Keratinocyte (primary cell): Measurements from ENCODE around the gene GP1BB. TPM values are rescaled to one million over a fixed set of nuclear protein-coding genes. Genes with fewer than 3 reads are reported as not detected.

Source experiments
- DNase-seq: peaks from one replicate; pipeline ENCODE4 v3.0.0-alpha.2; 2011; ENCODE audit warnings: low read depth, missing footprints, low spot score
- FAIRE-seq: peaks from 2 replicates; lab custom pipeline; 2011; peaks lifted over from hg19 to GRCh38; lab: Jason Lieb, UNC
- H2AFZ ChIP-seq: 2 replicates; pipeline ENCODE4 v1.6.0; 2012; ENCODE audit warnings: low read length, control low read depth, inconsistent platforms; ENCODE audit not compliant: control insufficient read depth
- H3K27ac ChIP-seq: 2 replicates; pipeline ENCODE4 v1.5.1; 2011; ENCODE audit warnings: low read length; ENCODE audit not compliant: control insufficient read depth, insufficient read depth
- H3K27me3 ChIP-seq: 3 replicates; pipeline ENCODE4 v1.6.0; 2011; ENCODE audit warnings: low read length; ENCODE audit not compliant: control insufficient read depth, insufficient read depth; ENCODE audit errors: extremely low read depth
- H3K36me3 ChIP-seq, 2 experiments: 2 replicates in 1 of 2; 3 replicates in 1 of 2; pipeline ENCODE4 v1.5.1; 2011; ENCODE audit warnings: low read length in 2 of 2, mild to moderate bottlenecking in 1 of 2; ENCODE audit not compliant: control insufficient read depth in 2 of 2, insufficient read depth in 2 of 2; ENCODE audit errors: extremely low read depth in 1 of 2
- H3K4me1 ChIP-seq: 3 replicates; pipeline ENCODE4 v1.5.1; 2011; ENCODE audit warnings: low read length; ENCODE audit not compliant: control insufficient read depth, insufficient read depth; ENCODE audit errors: extremely low read depth
- H3K4me2 ChIP-seq: 3 replicates; pipeline ENCODE4 v1.6.0; 2011; ENCODE audit warnings: low read depth, low read length; ENCODE audit not compliant: control insufficient read depth, insufficient read depth; ENCODE audit errors: extremely low read depth
- H3K4me3 ChIP-seq, 3 experiments: fragments of 200-600 bp in 1 of 3; sonication (generic) in 1 of 3; 2 replicates in 2 of 3; 3 replicates in 1 of 3; pipeline ENCODE4 v1.5.1; 2011 to 2016; ENCODE audit warnings: low read length in 3 of 3, mild to moderate bottlenecking in 3 of 3, control low read depth in 2 of 3, inconsistent platforms in 1 of 3, low read depth in 1 of 3, mixed read lengths in 1 of 3, mixed run types in 1 of 3, moderate library complexity in 1 of 3; ENCODE audit not compliant: control insufficient read depth in 2 of 3, insufficient read depth in 2 of 3; ENCODE audit errors: extremely low read depth in 1 of 3
- H3K79me2 ChIP-seq: 2 replicates; pipeline ENCODE4 v1.6.0; 2012; ENCODE audit warnings: low read length; ENCODE audit not compliant: control insufficient read depth, insufficient read depth
- H3K9ac ChIP-seq: 3 replicates; pipeline ENCODE4 v1.6.0; 2011; ENCODE audit warnings: low read length; ENCODE audit not compliant: control insufficient read depth, insufficient read depth; ENCODE audit errors: extremely low read depth
- H3K9me1 ChIP-seq: 3 replicates; pipeline ENCODE4 v1.6.0; 2011; ENCODE audit warnings: low read length; ENCODE audit not compliant: control insufficient read depth, insufficient read depth; ENCODE audit errors: extremely low read depth
- H3K9me3 ChIP-seq: 2 replicates; pipeline ENCODE4 v1.5.1; 2012; ENCODE audit warnings: low read depth, low read length; ENCODE audit not compliant: control insufficient read depth
- H4K20me1 ChIP-seq: 3 replicates; pipeline ENCODE4 v1.6.0; 2011; ENCODE audit warnings: low read length; ENCODE audit not compliant: control insufficient read depth, insufficient read depth; ENCODE audit errors: extremely low read depth
- CTCF ChIP-seq, 3 experiments: IDR thresholded peaks in 1 of 3; conservative IDR thresholded peaks in 1 of 3; optimal IDR thresholded peaks in 1 of 3; 2 replicates in 2 of 3; 3 replicates in 1 of 3; pipeline versions ENCODE3 to v1.5.1; 2011; ENCODE audit warnings: low read length in 3 of 3, mild to moderate bottlenecking in 3 of 3, moderate library complexity in 2 of 3, control low read depth in 1 of 3, inconsistent platforms in 1 of 3; ENCODE audit not compliant: insufficient read depth in 2 of 3; ENCODE audit errors: extremely low read depth in 1 of 3
- EZH2 ChIP-seq: IDR thresholded peaks from one replicate; pipeline ENCODE4 v1.6.1; 2012; ENCODE audit warnings: inconsistent platforms, mild to moderate bottlenecking, low read length, moderate library complexity
- dilution Hi-C: fragments of 300-500 bp; cut with MboI; formaldehyde crosslinking; loops from one replicate; pipeline ENCODE4 v1.7.0; 2020; ENCODE audit warnings: low sequenced_read_pairs; ENCODE audit not compliant: extremely low pct_ligation_motif_present
- polyA plus RNA-seq, 5 experiments: library from polyadenylated mRNA; depleted of rRNA in 3 of 5; stranded (reverse) in 3 of 5; stranded (forward) in 1 of 5; unstranded in 1 of 5; fragments of >200 nt; gene quantifications; 1 replicate in 1 of 5; 2 replicates in 3 of 5; 3 replicates in 1 of 5; pipeline versions ENCODE4 v1.2.1 to v1.2.3, GENCODE V29; 2011 to 2012; ENCODE audit warnings: missing spikeins in 2 of 5, low read depth in 1 of 5, low replicate concordance in 1 of 5

The GP1BB gene
- polyA plus RNA-seq, 1 donor (not counting 4 experiments of a cell fraction or from before 2014, with no cell fraction given): 0.05 TPM

- peaks cover 28% of the 10 kb centered on the region for H3K27me3 ChIP-seq
- dilution Hi-C loops: no loop called here
- H3K79me2 ChIP-seq: no peaks in the 10 kb centered on the region
- no peaks in the 10 kb centered on the region for H4K20me1 ChIP-seq
- H3K4me2 ChIP-seq: no peak overlapping the region
- H3K4me3 ChIP-seq: no peak overlapping the region
- H3K9ac ChIP-seq: no peak overlapping the region
- no peaks in the 10 kb centered on the region for H3K9me1 ChIP-seq
- no peaks in the 10 kb centered on the region for H3K36me3 ChIP-seq
- no peaks in the 10 kb centered on the region for H3K9me3 ChIP-seq
- FAIRE-seq (no peak), DNase-seq (no peak)
- TF ChIP-seq EZH2 (peak; percentile 9), CTCF (optimal IDR thresholded peaks at IDR 0.05 in 1 of 3, IDR thresholded peaks at IDR 0.05 in 1 of 3, conservative IDR thresholded peaks at IDR 0.05 in 1 of 3; ENCODE audit: extremely low read depth in 1 of 3, insufficient read depth in 2 of 3, low read length in 3 of 3) (no peak)
- H3K27ac ChIP-seq: no peak overlapping the region
- no peak overlapping the region for H2AFZ ChIP-seq
- peaks cover 11% of the 10 kb centered on the region for H3K4me1 ChIP-seq
These were observed 38.6 kb downstream of the GP1BB start for GRCh38 chr22:19761725-19762567.

GRCh38 chr22:19762568-19763457, 39.5 kb downstream of the GP1BB start:
- no peak for FAIRE-seq
- no peaks in the 10 kb centered on the region for H3K9me1 ChIP-seq
- no peak for TF ChIP-seq CTCF (optimal IDR thresholded peaks at IDR 0.05 in 1 of 3, IDR thresholded peaks at IDR 0.05 in 1 of 3, conservative IDR thresholded peaks at IDR 0.05 in 1 of 3; ENCODE audit: extremely low read depth in 1 of 3, insufficient read depth in 2 of 3, low read length in 3 of 3)
- no peak for TF ChIP-seq EZH2
- H3K4me1 ChIP-seq: peaks cover 11% of the 10 kb centered on the region
- no peak overlapping the region for H3K4me3 ChIP-seq
- H3K9me3 ChIP-seq: no peaks in the 10 kb centered on the region
- H3K9ac ChIP-seq: no peak overlapping the region
- H3K27ac ChIP-seq: no peak overlapping the region
- no peak overlapping the region for H2AFZ ChIP-seq
- peaks cover 21% of the 10 kb centered on the region for H3K27me3 ChIP-seq
- H3K79me2 ChIP-seq: peaks cover 1% of the 10 kb centered on the region
- H3K4me2 ChIP-seq: no peak overlapping the region
- H4K20me1 ChIP-seq: no peaks in the 10 kb centered on the region
- DNase-seq: no peak
- dilution Hi-C loops: no loop called here
- no peaks in the 10 kb centered on the region for H3K36me3 ChIP-seq
